MM.1S (cell line): ENCODE measurements around the gene ADCY3.

Source experiments
- DNase-seq: peaks from one replicate; pipeline ENCODE4 v3.0.0-alpha.2; 2015
- H2AFZ ChIP-seq: fragments of 300-600 bp; sonication (generic); 2 replicates; pipeline ENCODE4 v1.6.0; 2016; ENCODE audit warnings: antibody characterized with exemption, low read length
- H3F3A ChIP-seq: fragments of 300-600 bp; sonication (generic); 2 replicates; pipeline ENCODE4 v1.6.1; 2016; ENCODE audit warnings: mild to moderate bottlenecking, antibody characterized with exemption, low read length, moderate library complexity, mixed read lengths; ENCODE audit not compliant: insufficient read depth
- H3K27ac ChIP-seq: fragments of 300-600 bp; sonication (generic); 2 replicates; pipeline ENCODE4 v1.5.1; 2016; ENCODE audit warnings: mild to moderate bottlenecking, low read length
- H3K27me3 ChIP-seq: fragments of 300-600 bp; sonication (generic); replicated peaks from 2 replicates; pipeline ENCODE4 v1.6.0; 2016; ENCODE audit warnings: low read length; ENCODE audit not compliant: insufficient read depth
- H3K36me3 ChIP-seq: fragments of 300-600 bp; sonication (generic); replicated peaks from 2 replicates; pipeline ENCODE4 v1.6.1; 2016; ENCODE audit warnings: mild to moderate bottlenecking, low read length, mixed read lengths; ENCODE audit not compliant: insufficient read depth
- H3K4me1 ChIP-seq: fragments of 300-600 bp; sonication (generic); 2 replicates; pipeline ENCODE4 v1.6.1; 2016; ENCODE audit warnings: low read length, mixed read lengths
- H3K4me2 ChIP-seq: fragments of 300-600 bp; sonication (generic); 2 replicates; pipeline ENCODE4 v1.6.0; 2016; ENCODE audit warnings: low read depth, low read length
- H3K4me3 ChIP-seq: fragments of 300-600 bp; sonication (generic); 2 replicates; pipeline ENCODE4 v1.5.1; 2016; ENCODE audit warnings: low read length, mixed read lengths
- H3K79me2 ChIP-seq: fragments of 300-600 bp; sonication (generic); 2 replicates; pipeline ENCODE4 v1.6.1; 2016; ENCODE audit warnings: mixed run types, low read length, mixed read lengths
- H3K9ac ChIP-seq: fragments of 300-600 bp; sonication (generic); 2 replicates; pipeline ENCODE4 v1.6.1; 2016; ENCODE audit warnings: low read length, mixed read lengths
- H3K9me2 ChIP-seq: fragments of 300-600 bp; sonication (generic); replicated peaks from 2 replicates; pipeline ENCODE4 v1.6.1; 2016; ENCODE audit warnings: mild to moderate bottlenecking, low read length, mixed read lengths; ENCODE audit not compliant: insufficient read depth
- H3K9me3 ChIP-seq: fragments of 300-600 bp; sonication (generic); replicated peaks from 2 replicates; pipeline ENCODE4 v1.6.1; 2016; ENCODE audit warnings: mild to moderate bottlenecking, low read length, mixed read lengths; ENCODE audit not compliant: insufficient read depth
- H4K20me1 ChIP-seq: fragments of 300-600 bp; sonication (generic); 2 replicates; pipeline ENCODE4 v1.6.1; 2016; ENCODE audit warnings: mild to moderate bottlenecking, low read length, moderate library complexity, mixed read lengths; ENCODE audit not compliant: insufficient read depth
- EZH2 ChIP-seq: fragments of 300-600 bp; sonication (generic); optimal IDR thresholded peaks from 2 replicates; pipeline ENCODE3; 2017; ENCODE audit warnings: low read depth, mild to moderate bottlenecking, antibody characterized with exemption, low read length, mixed read lengths
- EZH2phosphoT487 ChIP-seq: fragments of 300-600 bp; sonication (generic); IDR thresholded peaks from 2 replicates; pipeline ENCODE4 v1.6.1; 2018; ENCODE audit warnings: antibody characterized with exemption, low read length
- TF ChIP-seq, protein P1 (sequence below): fragments of 300-600 bp; sonication (generic); IDR thresholded peaks from 2 replicates; pipeline ENCODE4 v1.5.1; 2016; ENCODE audit warnings: antibody characterized with exemption, low read length, mixed read lengths

ADCY3 gene

DNA sequence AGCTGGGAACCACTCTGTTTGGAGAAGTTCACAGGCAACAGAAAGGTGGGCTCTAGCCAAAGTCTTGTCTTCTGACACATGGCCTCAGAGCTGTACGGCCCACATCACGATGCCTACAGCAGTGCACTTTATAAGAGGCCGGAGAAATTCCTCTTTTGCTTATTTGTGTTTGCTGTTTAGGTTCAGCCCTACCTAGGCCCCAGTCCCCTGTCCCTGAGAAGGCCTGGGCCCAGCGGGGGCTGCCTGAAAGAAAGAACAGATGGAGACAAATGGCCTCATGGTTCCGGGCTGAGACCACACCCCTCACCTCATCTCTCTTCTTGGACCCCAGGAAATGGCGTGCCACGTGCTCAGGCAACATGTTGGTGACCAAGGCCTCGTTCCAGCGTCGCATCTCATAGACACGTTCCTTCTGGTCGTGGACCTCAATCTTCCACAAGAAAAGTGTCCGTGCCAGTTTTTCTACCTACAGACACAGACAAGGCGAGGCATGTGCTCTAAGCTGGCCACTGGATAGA lies 95.9 kb downstream of the ADCY3 start:
- TF ChIP-seq EZH2phosphoT487: no peak
- TF ChIP-seq, protein P1, sequence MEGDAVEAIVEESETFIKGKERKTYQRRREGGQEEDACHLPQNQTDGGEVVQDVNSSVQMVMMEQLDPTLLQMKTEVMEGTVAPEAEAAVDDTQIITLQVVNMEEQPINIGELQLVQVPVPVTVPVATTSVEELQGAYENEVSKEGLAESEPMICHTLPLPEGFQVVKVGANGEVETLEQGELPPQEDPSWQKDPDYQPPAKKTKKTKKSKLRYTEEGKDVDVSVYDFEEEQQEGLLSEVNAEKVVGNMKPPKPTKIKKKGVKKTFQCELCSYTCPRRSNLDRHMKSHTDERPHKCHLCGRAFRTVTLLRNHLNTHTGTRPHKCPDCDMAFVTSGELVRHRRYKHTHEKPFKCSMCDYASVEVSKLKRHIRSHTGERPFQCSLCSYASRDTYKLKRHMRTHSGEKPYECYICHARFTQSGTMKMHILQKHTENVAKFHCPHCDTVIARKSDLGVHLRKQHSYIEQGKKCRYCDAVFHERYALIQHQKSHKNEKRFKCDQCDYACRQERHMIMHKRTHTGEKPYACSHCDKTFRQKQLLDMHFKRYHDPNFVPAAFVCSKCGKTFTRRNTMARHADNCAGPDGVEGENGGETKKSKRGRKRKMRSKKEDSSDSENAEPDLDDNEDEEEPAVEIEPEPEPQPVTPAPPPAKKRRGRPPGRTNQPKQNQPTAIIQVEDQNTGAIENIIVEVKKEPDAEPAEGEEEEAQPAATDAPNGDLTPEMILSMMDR: no peak
- TF ChIP-seq EZH2: no peak
- Histone ChIP-seq H3K79me2 (no peaks in the 10 kb centered on the region), H3K4me2 (no peak overlapping the region), H3K9me3 (no peaks in the 10 kb centered on the region), H4K20me1 (no peaks in the 10 kb centered on the region), H3K27me3 (no peaks in the 10 kb centered on the region), H3K4me1 (peaks cover 14% of the 10 kb centered on the region), H3K9me2 (no peaks in the 10 kb centered on the region), H3F3A (peaks cover 16% of the 10 kb centered on the region), H2AFZ (no peak overlapping the region), H3K4me3 (no peak overlapping the region), H3K9ac (no peak overlapping the region), H3K36me3 (peaks cover 8% of the 10 kb centered on the region), H3K27ac (no peak overlapping the region)
- DNase-seq: no peak

DNA sequence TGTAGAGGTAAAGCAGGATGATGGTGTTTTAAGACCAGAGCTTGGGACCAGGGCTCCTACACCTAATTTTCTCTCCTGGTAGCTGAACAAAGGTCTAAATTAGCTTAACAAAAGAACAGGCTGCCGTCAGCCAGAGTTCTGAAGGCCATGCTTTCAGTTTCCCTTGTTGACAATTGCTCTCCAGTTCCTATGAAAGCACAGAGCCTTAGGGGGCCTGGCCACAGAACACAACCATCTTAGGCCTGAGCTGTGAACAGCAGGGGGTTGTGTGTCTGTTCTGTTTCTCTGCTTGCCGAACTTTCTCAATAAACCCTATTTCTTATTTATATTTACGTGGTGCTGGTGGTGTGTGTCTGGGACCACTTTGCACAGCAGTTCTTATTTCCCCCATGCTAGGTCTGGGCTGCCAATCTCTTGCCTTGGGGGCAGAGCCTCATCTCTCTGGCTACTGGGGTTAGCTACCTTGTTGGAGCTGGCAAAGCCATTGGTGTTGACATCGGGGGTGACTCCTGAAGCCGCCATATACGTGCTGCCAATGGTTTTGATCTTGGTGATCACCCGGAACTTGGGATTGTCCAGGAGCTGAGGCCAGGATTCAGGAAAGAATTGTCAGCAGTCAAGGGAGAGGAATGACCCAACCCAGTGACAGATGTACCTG lies 97.9 kb downstream of the ADCY3 start:
- Histone ChIP-seq H3F3A (peaks cover 30% of the 10 kb centered on the region), H3K4me3 (no peak overlapping the region), H3K9me2 (no peaks in the 10 kb centered on the region), H3K79me2 (0 out of 2 replicates have a peak, but pooled peaks cover 4% of the 10 kb centered on the region), H3K9me3 (no peaks in the 10 kb centered on the region), H3K36me3 (peaks cover 8% of the 10 kb centered on the region), H3K9ac (no peak overlapping the region), H4K20me1 (no peaks in the 10 kb centered on the region), H2AFZ (no peak overlapping the region), H3K4me1 (peaks cover 29% of the 10 kb centered on the region), H3K27me3 (no peaks in the 10 kb centered on the region), H3K4me2 (peak overlapping the region; percentile 19; the same call in 1 of the 2 replicates), H3K27ac (peak overlapping the region; percentile 43; the same call in 1 of the 2 replicates)
- TF ChIP-seq EZH2phosphoT487 (no peak), EZH2 (no peak)
- TF ChIP-seq, protein P1: no peak
- peak; percentile 46 for DNase-seq

DNA sequence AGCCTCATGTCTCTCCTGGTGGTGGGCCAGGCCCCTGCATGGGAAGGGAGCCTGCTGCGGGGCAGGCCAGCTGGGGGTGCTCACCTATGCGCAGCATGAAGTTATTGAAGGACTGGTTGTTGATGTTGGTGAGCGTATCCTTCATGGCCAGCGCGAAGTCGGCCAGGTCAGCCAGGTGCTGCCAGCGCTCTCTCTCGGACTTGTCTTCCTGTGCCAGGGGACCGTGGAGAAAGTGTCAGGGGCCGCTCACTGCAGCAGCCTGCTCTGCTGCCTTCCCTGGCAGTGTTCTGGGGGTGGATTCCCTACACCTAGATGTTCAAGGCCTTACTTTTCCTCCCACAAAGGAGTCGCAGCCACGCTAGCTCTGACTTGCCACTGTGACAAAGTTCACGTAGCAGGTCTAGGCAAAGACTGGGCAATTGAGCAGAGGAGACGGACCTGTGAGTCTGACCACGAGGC lies 98.6 kb downstream of the ADCY3 start:
- Histone ChIP-seq H2AFZ (no peak overlapping the region), H3K27ac (peak overlapping the region; percentile 43; the same call in 1 of the 2 replicates), H3K4me2 (peak overlapping the region; percentile 19; the same call in 1 of the 2 replicates), H3F3A (peaks cover 30% of the 10 kb centered on the region), H3K27me3 (no peaks in the 10 kb centered on the region), H3K4me3 (no peak overlapping the region), H3K9ac (no peak overlapping the region), H3K9me3 (no peaks in the 10 kb centered on the region), H3K79me2 (peaks cover 9% of the 10 kb centered on the region), H3K9me2 (no peaks in the 10 kb centered on the region), H3K4me1 (peaks cover 29% of the 10 kb centered on the region), H4K20me1 (no peaks in the 10 kb centered on the region), H3K36me3 (peaks cover 13% of the 10 kb centered on the region)
- no peak for TF ChIP-seq EZH2
- TF ChIP-seq, protein P1: no peak
- no peak for DNase-seq
